ENCODE data around the gene TIMM22. TPM values are rescaled to one million over a fixed set of nuclear protein-coding genes. Genes with fewer than 3 reads are reported as not detected.
A peak's percentile ranks its signal among the peaks of the same experiment; 100 is the strongest.

The TIMM22 gene
- total and polyA plus RNA-seq, 2 of the 13 experiments (the other 11 are each of a cell fraction or from before 2014, with no cell fraction given): 6.2 to 15.5 TPM

DNA sequence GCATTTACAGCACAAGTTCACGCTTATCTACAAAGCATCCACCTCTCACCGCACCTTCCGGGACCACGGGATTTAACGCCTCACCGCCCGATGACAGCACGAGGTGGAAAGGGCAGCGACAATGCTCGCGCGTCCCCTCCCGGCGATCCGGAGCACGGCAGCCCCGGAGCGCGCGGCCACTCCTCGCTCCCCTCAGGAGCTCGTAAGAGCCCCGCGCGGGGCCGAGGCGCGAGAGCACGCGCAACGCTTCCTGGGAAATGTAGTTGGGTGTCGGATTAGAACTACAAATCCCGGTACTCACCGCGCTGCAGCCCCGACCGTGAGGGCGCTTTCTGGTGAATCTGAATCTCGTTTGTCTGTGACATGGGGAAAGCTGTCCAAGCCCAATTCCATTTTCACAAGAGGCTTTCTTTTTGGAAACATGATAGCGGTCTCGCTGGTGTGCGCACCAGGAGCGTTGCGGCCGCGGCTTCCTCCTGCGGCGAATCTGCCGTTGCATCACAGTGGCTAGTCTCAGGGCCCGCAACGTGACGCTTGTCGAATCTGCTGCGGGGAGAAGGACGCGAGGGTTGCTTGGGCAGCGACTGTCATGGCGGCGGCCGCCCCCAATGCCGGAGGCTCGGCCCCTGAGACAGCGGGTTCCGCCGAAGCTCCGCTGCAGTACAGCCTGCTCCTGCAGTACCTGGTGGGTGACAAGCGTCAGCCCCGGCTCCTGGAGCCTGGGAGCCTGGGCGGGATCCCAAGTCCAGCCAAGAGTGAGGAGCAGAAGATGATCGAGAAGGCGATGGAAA is at the start of gene TIMM22 (continued):
- TF ChIP-seq STAT6 (CRISPR knock-in tag; IDR thresholded peaks at IDR 0.05; ENCODE audit: borderline replicate concordance) (no peak; the same call in 1 of the 2 replicates), MYNN (CRISPR knock-in tag; IDR thresholded peaks at IDR 0.05; ENCODE audit: low read depth) (no peak), FOXJ3 (CRISPR knock-in tag; IDR thresholded peaks at IDR 0.05; ENCODE audit: borderline replicate concordance) (peak; percentile 57; the same call in 1 of the 2 replicates), DPF2 (CRISPR knock-in tag; IDR thresholded peaks at IDR 0.05; ENCODE audit: borderline replicate concordance, low read depth) (no peak), ZSCAN21 (CRISPR knock-in tag; IDR thresholded peaks at IDR 0.05; ENCODE audit: borderline replicate concordance) (peak; percentile 68; the same call in 1 of the 2 replicates), TBX3 (IDR thresholded peaks at IDR 0.05; ENCODE audit: borderline replicate concordance) (peak; percentile 40; the same call in 1 of the 2 replicates), FOXM1 (CRISPR knock-in tag; IDR thresholded peaks at IDR 0.05) (peak; percentile 31; the same call in 1 of the 2 replicates), ZNF839 (CRISPR knock-in tag; IDR thresholded peaks at IDR 0.05; ENCODE audit: borderline replicate concordance) (peak; percentile 81; the same call in 1 of the 2 replicates)
- TF ChIP-seq, protein P1, sequence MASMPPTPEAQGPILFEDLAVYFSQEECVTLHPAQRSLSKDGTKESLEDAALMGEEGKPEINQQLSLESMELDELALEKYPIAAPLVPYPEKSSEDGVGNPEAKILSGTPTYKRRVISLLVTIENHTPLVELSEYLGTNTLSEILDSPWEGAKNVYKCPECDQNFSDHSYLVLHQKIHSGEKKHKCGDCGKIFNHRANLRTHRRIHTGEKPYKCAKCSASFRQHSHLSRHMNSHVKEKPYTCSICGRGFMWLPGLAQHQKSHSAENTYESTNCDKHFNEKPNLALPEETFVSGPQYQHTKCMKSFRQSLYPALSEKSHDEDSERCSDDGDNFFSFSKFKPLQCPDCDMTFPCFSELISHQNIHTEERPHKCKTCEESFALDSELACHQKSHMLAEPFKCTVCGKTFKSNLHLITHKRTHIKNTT (CRISPR knock-in tag; IDR thresholded peaks at IDR 0.05): 0 out of 2 replicates have a peak, but pooled peaks have one; percentile 87
- TF ChIP-seq, protein P2, sequence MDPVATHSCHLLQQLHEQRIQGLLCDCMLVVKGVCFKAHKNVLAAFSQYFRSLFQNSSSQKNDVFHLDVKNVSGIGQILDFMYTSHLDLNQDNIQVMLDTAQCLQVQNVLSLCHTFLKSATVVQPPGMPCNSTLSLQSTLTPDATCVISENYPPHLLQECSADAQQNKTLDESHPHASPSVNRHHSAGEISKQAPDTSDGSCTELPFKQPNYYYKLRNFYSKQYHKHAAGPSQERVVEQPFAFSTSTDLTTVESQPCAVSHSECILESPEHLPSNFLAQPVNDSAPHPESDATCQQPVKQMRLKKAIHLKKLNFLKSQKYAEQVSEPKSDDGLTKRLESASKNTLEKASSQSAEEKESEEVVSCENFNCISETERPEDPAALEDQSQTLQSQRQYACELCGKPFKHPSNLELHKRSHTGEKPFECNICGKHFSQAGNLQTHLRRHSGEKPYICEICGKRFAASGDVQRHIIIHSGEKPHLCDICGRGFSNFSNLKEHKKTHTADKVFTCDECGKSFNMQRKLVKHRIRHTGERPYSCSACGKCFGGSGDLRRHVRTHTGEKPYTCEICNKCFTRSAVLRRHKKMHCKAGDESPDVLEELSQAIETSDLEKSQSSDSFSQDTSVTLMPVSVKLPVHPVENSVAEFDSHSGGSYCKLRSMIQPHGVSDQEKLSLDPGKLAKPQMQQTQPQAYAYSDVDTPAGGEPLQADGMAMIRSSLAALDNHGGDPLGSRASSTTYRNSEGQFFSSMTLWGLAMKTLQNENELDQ (CRISPR knock-in tag; IDR thresholded peaks at IDR 0.05; ENCODE audit: borderline replicate concordance): peak; percentile 63; the same call in 1 of the 2 replicates
- TF ChIP-seq, protein P3, sequence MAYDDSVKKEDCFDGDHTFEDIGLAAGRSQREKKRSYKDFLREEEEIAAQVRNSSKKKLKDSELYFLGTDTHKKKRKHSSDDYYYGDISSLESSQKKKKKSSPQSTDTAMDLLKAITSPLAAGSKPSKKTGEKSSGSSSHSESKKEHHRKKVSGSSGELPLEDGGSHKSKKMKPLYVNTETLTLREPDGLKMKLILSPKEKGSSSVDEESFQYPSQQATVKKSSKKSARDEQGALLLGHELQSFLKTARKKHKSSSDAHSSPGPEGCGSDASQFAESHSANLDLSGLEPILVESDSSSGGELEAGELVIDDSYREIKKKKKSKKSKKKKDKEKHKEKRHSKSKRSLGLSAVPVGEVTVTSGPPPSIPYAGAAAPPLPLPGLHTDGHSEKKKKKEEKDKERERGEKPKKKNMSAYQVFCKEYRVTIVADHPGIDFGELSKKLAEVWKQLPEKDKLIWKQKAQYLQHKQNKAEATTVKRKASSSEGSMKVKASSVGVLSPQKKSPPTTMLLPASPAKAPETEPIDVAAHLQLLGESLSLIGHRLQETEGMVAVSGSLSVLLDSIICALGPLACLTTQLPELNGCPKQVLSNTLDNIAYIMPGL (CRISPR knock-in tag; IDR thresholded peaks at IDR 0.05; ENCODE audit: borderline replicate concordance in 1 of 2, low read depth in 1 of 2): peak; percentile 91; a peak in 3 of 4 replicates
